Transverse colon (tissue), 3 donors: ENCODE data around the gene EIF3J.

ENCODE experiments used
- CTCF ChIP-seq, 5 experiments: fragments of 200-600 bp in 3 of 5; fragments of 450-650 bp in 2 of 5; sonication (generic) in 3 of 5; IDR thresholded peaks; 1 replicate in 2 of 5; 2 replicates in 3 of 5; pipeline ENCODE4 v1.5.1; 2016 to 2017; ENCODE audit warnings: antibody characterized with exemption in 5 of 5, inconsistent platforms in 3 of 5, mild to moderate bottlenecking in 2 of 5, moderate library complexity in 1 of 5
- EP300 ChIP-seq: sonication (generic); formaldehyde crosslinking; IDR thresholded peaks from one replicate; pipeline ENCODE4 v1.6.1; 2017; ENCODE audit warnings: antibody characterized with exemption, low read depth

GRCh38 chr15:44550734-44551133 is 13.8 kb downstream of the EIF3J start:
- TF ChIP-seq CTCF (IDR thresholded peaks at IDR 0.05) (no peak), EP300 (no peak)
